ENCODE results near the gene ADSS1.

Gene ADSS1

DNA sequence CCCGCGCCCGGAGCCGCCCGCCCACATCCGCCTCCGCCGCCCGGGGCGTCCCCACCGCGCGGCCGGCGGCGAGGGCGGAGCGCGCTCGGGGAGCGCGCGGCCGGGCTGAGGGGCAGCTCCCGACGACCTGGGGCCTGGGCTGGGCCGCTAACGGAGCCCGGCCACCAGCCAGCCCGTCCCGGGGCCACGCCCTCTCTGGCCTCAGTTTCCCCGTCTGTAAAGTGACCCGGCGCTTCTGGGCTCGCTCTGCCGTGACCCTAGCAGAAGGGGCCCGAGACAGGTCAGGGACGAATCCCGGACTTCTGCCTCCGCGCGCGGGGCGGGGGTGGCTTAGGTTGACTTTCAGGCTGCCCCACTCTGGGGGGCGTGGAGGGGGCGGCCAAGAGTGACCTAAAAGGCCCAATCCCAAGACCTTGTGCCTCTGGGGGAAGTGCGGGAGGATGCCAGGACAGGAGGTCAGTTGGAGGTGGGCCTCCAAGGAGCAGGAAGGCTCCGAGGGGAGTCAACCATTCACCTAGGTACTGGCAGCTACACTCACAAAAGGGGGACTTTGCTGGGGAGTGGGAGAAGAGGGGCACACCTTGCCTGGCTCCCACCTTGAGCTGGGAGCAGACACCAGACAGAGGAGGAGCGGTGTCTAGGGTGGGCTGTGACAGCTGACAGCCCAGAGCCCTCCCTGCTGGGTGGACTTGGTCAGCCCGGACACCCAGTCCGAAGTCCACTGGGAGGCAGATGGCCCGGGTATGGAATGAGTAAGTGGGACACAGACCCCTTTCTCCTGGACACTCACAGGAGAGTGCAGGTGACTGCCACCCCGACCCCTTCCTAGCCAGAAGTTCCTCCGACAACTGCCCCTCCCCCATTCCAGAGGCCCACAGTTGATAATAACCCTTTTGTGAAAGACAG, 72.0 kb downstream of the ADSS1 start:
- peak; percentile 52 for DNase-seq (ENCODE audit: low read depth)

DNA sequence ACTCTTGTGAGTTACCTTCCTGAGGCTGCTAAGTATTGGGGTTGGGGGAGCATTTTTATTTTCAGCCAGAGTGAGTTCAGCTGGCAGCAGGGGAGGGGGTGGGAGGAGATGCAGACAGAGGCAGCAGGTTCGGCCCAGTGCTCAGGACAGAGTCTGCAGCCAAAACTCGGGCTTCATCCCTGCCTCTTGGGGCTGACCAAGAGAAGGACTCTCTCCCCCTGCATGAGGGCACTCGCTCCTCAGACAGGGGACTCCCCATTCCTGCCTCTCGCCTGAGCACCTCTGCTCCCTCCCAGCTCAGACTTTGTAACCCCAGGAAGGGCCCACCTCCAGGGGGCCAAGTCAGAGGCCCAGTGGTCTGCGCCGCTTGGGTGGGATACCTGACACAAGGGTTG, 72.7 kb downstream of the ADSS1 start:
- DNase-seq (ENCODE audit: low read depth) = no peak

All from T follicular helper cell (primary cell).